GM21737 (cell line): ENCODE data around the gene TRIP10.
"Not testable (repeated sequence)": the region's sequence is repeated elsewhere in the genome, so short reads cannot be mapped to it uniquely, and the experiment has no call there.

Source experiments
- ATAC-seq: cut with Tn5 transposase; IDR thresholded peaks from one replicate; pipeline ENCODE4 v1.9.1; 2021; ENCODE audit warnings: mild to moderate bottlenecking, moderate library complexity; ENCODE audit not compliant: unreplicated experiment

Gene TRIP10

DNA sequence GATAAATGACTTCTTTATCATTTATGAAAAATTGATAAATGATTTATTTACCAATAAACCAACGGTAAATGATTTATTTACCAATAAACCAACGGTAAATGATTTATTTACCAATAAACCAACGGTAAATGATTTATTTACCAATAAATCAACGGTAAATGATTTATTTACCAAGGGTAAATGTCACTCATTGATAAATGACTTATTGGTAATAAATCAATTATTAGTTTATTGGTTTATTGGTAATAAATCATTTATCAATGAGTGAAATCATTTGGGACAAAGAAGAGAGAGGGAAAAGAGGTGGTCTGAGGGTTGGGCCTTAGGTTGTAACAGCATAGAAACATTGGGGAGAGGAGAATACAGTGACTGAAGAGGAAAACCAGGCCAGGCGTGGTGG is 54.5 kb downstream of the TRIP10 start:
- no peak for ATAC-seq

DNA sequence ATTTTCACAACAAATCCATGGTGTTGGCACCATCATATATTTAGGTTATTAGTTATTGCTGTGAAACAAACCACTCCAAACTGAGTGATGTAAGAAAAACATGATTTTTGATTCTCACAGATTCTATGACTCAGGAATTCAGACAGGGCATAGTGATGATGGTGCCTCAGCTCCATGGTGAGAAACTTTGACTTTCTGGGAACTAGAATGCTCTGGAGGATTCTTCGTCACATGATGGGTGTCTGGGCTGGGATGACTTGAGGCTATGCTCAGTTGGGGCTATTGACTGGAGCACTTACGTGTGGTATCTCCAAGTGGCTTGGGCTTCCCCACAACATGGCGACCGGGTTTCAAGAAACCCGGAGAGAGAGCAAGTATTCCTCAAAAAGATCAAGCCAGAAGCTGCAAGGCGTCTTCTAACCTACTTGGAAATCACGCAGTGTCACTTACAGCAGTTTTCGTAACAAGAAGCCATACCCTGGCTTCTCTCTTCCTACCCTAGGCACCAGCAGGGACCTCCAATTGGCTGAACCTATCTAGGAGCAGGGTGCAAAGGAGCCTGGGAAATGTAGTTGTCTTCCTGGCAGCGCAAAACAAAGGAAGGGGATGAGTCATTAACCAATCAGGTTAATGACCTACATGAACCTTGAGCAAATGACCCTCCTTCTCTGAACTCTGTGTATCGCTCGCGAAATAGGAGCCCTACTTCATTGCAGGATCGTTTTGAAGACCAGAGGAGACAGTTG is 55.4 kb downstream of the TRIP10 start:
- no peak for ATAC-seq

GRCh38 chr19:6796278-6796677 is 56.8 kb downstream of the TRIP10 start:
- no peak for ATAC-seq

DNA sequence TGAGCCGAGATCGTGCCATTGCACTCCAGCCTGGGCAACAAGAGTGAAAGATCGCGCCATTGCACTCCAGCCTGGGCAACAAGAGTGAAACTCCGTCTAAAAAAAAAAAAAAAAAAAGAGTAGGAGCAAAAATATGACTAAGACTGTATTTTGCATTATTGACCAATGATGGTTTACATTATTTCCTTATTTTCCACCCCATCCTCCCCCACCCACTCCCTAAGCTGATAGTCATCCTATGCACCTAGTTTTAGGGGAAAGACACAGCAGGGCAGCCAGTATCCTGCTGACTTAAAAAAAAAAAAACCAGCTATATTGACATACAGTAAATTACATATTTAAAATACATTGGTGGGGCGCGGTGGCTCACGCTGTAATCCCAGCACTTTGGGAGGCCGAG is 58.2 kb downstream of the TRIP10 start:
- no peak for ATAC-seq

- not testable (repeated sequence) for ATAC-seq
Measured at GRCh38 chr19:6800160-6800790, 60.8 kb downstream of the TRIP10 start.

- ATAC-seq, result peak; percentile 5
Measured at GRCh38 chr19:6800991-6801484, 61.6 kb downstream of the TRIP10 start.
